HPDE6-E6E7 (cell line): ENCODE data around the gene KCNQ5.

Source experiments
- DNase-seq: peaks from one replicate; pipeline ENCODE4 v3.0.0; 2011; ENCODE audit warnings: missing footprints; ENCODE audit errors: extremely low spot score

KCNQ5 gene

GRCh38 chr6:72905705-72906478, 284.0 kb downstream of the KCNQ5 start:
- no peak for DNase-seq

DNA sequence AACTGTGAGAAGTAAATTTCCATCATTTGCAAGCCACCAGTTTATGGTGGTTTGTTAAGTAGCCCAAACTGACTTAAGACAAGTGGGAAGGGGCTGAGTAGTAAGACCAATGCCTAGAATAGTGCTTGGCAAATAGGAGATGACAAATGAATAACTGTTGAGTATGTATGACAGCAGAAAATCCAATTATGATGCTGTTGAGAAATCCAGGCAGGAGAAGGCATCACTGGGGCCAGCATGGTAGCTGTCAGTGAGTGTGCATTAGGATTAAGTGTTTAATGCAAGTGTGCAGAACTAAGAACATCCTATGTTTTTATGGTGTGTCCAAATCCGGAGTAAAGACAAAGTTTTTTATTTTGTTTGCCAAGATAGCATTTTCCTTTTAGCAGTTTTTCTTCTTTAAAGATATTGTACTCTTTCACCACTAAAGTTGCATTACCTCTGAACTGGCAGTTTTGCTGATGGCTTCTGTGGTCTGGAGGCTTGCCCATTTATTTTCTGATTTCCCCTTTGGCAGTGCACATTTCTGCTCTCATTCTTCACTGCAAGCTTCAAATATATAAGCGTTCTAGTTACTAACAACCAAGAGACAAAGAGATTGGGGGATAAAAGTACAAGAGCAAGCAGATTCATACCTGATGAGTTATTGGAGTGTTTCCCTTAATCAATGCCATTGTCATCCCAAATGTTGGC, 289.7 kb downstream of the KCNQ5 start:
- no peak for DNase-seq

DNA sequence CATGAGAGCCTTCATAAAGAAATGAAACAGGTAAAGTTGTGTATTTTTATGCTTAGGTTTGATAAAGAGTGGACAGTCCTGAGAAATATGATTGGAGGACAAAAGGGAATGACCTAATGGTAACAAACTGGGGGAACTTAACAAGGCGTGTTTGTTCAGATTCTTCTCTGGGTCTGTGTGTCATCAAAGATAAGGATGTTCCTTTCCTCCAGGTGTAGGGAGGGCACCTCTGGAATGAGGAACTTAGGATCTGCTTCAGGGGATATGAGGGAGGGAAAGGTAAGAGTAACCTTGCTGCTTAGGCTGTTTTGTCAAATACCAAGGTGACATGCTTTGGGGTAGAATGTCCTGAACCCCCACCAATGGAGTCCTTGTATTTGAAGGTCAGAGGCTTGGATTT, 291.9 kb downstream of the KCNQ5 start:
- DNase-seq: no peak

- no peak for DNase-seq
Observed at GRCh38 chr6:72916298-72916697, 294.4 kb downstream of the KCNQ5 start.

GRCh38 chr6:72916906-72917305, 295.0 kb downstream of the KCNQ5 start:
- DNase-seq: no peak

DNA sequence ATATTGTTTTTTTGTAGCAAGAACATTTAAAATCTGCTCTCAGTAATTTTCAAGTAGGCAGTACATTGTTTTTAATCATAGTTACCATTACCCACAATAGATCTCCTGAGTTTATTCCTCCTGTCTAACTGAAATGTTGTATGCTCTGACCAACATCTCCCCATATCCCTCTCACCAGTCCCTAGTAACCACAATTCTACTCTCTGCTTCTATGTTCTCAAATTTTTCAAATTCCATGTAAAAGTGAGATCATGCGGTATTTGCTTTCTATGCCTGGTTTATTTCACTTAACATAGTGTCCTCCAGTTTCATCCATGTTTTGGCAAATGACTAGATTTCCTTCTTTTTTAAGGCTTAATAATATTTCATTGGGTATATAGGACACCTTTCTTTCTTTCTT, 300.5 kb downstream of the KCNQ5 start:
- no peak for DNase-seq

- no peak for DNase-seq
Observed at GRCh38 chr6:72925136-72925535, 303.3 kb downstream of the KCNQ5 start.

DNA sequence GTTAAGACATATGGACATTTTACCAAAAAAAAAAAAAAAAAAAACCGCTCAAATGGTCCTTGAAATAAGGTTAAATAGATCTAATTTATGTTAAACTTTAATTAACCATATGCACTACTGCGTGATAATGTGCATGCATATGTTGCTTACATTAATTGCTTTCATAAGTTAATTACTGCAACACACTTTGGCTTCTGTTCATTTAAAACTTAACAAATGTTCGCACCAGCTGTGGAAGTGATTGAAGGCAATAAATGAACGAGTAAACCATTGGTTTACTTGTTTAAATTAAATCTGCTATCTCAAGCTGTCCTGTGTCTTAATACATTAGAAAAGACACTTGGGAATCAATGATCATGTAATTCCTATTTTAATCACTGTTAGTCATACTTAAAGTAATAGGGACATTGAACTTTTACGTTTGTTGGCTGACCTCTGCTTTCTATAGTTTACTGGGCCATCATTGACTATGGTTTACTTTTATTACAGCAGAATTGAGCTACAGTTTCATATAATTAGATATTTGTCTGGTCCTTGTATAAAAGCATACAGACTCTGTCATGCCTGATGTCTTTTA, 308.8 kb downstream of the KCNQ5 start:
- no peak for DNase-seq

DNA sequence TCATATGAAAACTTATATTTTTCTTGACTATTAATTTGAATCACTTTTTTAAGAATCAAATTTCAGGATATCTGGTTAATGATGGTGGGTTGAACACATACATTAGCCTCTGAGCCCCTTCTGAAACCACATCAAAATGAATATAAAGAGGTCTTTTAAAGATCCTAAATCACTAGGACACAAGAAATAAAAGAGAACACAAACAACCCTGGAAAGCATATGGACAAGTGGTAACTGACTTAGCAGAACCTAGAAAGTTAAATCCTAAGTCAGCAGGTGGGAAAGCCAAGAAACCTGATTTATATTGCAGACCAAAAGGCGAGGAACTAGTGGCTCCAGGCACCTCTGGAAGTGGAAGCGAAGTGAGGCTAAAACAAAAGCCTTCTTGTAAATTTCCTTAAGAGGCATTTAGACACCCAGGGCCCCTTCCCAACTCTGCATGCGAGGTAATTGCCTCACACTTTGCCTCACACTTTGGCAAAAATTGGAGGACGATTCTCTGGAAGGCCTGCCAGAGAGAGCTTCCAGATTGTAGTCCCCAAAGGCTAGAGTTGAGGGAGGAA, 309.5 kb downstream of the KCNQ5 start:
- DNase-seq: no peak

DNA sequence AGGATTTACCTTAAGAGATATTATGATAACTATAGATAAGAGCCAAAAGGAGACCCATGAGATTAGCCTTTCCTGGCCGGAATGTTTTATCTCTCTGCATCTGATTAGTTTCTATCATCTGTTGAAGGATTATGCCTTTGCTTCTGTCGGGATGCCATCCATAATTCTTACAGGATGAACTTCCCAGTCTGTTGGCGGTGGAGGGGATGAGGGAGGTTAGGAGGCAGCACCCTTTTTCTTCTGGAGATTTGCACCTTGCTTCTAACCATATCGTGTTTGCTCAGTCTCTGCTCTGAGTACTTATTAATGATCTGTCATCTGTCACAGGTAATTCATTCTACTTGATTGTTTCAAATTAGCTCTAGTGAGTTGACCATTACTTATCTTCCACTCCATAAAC, 311.4 kb downstream of the KCNQ5 start:
- no peak for DNase-seq

GRCh38 chr6:72936766-72937559, 315.1 kb downstream of the KCNQ5 start:
- no peak for DNase-seq

DNA sequence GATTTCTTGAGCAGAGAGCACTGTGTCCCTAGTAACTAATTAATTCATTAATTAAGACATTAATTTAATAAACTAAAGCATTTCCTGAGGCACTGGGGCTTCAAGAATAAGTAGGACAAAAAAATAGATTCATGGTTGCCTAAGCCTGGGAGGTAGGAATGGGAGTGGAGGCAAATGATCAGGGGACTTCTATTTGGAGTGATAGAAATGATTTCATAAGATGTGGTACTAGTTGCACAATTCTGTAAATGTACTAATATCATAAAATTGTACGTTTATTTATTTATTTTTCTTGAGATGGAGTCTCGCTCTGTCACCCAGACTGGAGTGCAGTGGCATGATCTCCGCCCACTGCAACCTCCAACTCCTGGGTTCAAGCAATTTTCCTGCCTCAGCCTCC, 316.2 kb downstream of the KCNQ5 start:
- DNase-seq: no peak

DNA sequence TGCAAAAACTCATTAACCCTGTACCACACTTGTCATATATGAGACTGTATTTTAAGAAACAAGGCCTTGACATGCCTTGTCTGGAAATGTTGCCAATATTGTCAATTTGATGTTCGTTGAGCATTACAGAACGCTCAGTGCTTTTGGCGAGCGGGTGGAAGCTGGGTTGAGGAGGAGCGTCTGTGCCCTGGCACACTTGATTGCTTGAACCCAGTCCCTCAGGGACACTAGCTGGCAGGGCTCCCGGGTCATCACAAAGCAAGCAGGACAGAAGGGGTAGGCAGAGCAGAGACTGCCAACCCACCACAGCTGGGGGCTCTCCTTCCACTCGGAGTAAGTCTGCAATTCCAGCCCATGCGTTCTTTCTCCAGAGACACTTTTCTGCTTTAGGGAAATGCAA, 317.1 kb downstream of the KCNQ5 start:
- DNase-seq: no peak

DNA sequence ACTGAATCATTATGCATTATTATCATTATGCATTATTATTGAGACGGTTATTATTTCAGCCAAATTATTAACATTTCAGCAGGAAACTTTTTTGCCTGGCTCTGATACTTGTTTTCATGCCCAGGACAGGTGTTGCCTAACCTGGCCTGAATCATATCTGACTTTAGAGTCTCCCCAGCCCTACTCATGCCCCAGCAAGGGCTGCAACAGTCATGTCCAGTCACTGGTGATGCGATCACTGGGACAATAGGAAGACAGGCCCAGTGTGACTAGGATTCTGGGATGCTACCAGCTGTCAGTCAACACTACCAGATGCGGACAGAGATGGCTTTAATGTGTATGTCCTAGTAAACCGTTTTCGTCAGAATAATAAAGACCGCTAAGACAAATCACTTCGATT, 318.4 kb downstream of the KCNQ5 start:
- peak; percentile 40 for DNase-seq

DNA sequence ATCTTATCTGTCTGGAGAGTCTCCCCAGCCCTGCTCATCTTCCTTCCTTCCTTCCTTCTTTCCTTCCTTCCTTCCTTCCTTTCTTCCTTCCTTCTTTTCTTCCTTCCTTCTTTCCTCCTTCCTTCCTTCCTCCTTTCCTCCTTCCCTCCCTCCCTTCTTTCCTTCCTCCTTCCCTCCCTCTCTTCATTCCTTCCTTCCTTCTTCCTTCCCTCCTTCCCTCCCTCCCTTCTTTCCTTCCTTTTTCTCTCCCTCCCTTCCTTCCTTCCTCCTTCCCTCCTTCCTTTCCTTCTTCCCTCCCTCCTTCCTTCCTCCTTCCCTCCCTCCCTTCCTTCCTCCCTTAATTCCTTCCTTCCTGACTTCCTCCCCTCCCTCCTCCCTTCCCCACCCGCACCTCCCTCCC, 319.4 kb downstream of the KCNQ5 start:
- no peak for DNase-seq

DNA sequence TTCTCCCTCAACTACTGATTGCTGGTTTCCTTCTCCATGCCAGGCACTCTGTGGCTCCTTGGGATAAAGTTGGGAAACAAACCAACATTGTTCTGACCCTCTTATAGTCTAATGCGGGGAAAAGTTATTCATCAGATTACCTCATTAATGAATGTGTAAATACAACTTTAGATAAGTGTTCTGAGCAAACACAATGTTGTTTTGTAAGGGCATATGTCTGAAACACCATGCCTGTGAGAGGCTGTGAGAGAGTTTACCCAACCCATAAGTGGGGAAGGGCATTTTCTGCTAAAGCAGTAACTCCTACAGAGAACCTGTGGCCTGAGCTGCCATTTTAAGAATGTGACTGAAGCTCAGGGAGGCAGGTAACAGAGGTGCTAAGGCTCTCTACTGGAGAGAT, 319.9 kb downstream of the KCNQ5 start:
- no peak for DNase-seq

DNA sequence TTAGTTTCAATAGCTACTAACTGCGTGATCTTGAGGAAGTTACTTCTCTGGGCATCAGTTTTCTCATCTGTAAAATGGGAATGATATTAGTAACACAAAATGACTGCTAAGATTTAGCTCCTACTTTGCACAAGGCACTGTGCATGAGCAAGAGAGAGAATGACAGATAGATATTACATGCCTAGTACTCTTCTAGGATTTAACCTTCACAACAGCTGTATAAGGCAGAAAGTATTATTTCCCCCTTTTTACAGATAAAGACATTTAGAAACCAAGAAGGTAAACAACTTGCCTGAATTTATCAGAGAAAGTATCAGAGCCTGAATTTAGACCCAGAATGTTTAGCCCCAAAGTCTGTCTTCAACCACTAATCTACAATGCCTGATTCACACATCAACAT, 321.8 kb downstream of the KCNQ5 start:
- no peak for DNase-seq

DNA sequence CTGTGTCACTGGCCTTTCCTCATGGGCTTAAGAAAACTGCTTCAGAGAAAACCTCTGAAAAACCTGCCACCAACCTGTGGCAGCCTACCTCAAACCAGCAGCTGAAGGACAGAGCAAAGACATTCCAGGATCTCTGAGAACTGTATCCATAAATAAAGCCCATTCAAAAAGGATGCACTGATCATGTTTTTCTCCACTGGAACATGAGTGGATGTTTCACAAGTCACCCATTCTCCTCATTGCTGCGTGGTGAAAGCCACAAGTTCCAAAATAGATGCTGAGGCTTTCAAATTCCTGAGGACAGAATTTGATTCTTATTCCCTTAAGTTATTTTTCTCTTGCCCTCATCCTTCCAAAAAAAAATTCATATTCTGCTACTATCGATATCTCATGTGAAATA, 322.8 kb downstream of the KCNQ5 start:
- DNase-seq: no peak

DNA sequence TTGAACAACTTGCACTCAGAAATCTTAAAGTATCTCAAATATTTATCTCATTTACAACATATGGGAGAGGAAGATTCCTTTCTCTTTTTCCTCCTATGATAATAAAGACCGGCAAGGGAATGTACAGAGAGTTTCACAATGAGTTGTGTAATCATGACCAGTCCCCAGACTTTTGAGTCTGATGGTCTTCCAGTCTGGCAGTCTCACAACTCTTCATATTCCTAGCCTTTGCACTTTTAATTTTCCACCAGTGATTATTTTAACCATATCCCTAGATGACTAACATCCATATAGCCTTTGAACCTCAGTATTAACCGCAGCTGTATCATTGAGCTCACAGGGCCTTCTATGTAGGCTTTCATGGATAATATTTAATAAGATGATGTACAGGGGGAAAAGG, 324.9 kb downstream of the KCNQ5 start:
- no peak for DNase-seq

DNA sequence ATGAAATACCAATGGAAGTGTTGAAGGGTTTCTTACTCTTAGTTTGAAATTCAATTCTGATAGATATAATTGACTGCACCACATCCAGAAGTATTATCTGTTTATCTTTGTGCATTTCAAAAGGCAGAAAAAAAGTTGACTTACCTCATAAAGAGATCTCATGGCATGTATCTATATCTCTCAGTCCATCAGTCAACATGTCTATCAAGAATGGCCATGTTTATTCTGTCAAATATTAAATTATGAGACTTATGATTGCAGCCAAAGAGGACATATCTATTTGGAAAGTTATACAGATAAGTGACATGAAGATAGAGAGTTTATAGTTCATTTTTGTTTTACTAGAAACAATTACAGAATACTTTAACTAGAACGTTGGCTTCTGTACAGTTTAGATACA, 325.7 kb downstream of the KCNQ5 start:
- DNase-seq: no peak

DNA sequence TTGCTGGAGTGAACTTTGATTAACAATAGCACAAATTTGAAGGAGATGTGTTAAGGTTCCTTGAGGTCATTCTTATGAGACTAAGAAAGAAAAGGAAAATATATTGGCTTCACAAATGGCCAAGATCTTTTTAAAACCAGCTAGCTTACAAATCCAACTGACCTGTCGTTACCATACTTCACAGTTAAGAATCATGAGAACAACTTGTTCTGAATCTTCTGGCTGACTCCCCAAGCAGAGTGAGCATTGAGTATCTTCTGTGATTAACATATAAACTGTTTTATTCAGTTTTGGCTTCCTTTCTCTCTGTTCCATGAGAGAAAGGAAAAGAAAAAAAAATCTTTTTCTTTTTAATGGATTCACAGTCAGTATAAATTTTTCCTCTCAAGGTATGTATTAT, 326.3 kb downstream of the KCNQ5 start:
- no peak for DNase-seq
